ENCODE results near the gene IFNG. TPM values are rescaled to one million over a fixed set of nuclear protein-coding genes. Genes with fewer than 3 reads are reported as not detected.

Gene IFNG
- total RNA-seq, 5 donors from 2014 or later (not counting 1 experiment from before 2014, with no cell fraction given) = 0.53 to 11.8 (median 1.6) TPM

GRCh38 chr12:68158432-68158831 is 1.1 kb downstream of the IFNG start:
- POLR2A ChIA-PET = interaction anchor here (0.9 to 1.1 kb wide), 4 partner anchors 18 to 169 kb away, joined by 3 to 7 read pairs (median 4); no protein-coding TSS in a partner anchor
- peak in 2 of 4 experiments; percentile 43 to 47 for ATAC-seq (replicated peaks in 1 of 4)
- no peak overlapping the region for H3K27ac ChIP-seq (ENCODE audit: low read length)
- H3K9me3 ChIP-seq = no peaks in the 10 kb centered on the region
- peaks cover 0 to 3% of the 10 kb centered on the region in 2 donors for H3K36me3 ChIP-seq (ENCODE audit: control insufficient read depth in 2 of 2, extremely low read depth in 1 of 2, insufficient read depth in 1 of 2, low read length in 1 of 2)
- peak overlapping the region in 1 of 2 donors; percentile 30 for H3K4me3 ChIP-seq (ENCODE audit: control insufficient read depth in 1 of 2, extremely low read depth in 1 of 2, low read length in 1 of 2)
- Mint-ChIP-seq H3K4me3 (peak overlapping the region in 1 of 3 donors; percentile 58), H3K27me3 (no peaks in the 10 kb centered on the region), H3K4me1 (peaks cover 10 to 40% (median 37%) of the 10 kb centered on the region in 3 donors), H3K27ac (no peak overlapping the region), H3K36me3 (peaks cover 5% of the 10 kb centered on the region), H3K9me3 (no peaks in the 10 kb centered on the region)
- H3K27me3 ChIP-seq (replicated peaks in 1 of 2; ENCODE audit: control insufficient read depth in 2 of 2, extremely low read depth in 1 of 2, insufficient read depth in 2 of 2, low read length in 1 of 2) = no peaks in the 10 kb centered on the region
- H3K4me1 ChIP-seq (ENCODE audit: control insufficient read depth in 1 of 2, extremely low read depth in 1 of 2, insufficient read depth in 2 of 2, low read length in 2 of 2) = peaks cover 0 to 4% of the 10 kb centered on the region in 2 experiments
- peak in 6 of 35 experiments; percentile 3 to 72 (median 14) for DNase-seq
- CTCF ChIA-PET = interaction anchor here (0.5 to 3.3 kb wide), 42 partner anchors 10 to 890 kb away, joined by 3 to 41 read pairs (median 4); partner anchors contain the start of gene IFNG-AS1 (in 1 of the 2)
- no CpG with 5 or more reads among the region's 2 CpGs for WGBS (ENCODE audit: insufficient coverage)

GRCh38 chr12:68157380-68157779 is 2.2 kb downstream of the IFNG start:
- Mint-ChIP-seq H3K4me1 (peaks cover 7 to 32% (median 32%) of the 10 kb centered on the region in 3 donors), H3K36me3 (peaks cover 12% of the 10 kb centered on the region), H3K9me3 (no peaks in the 10 kb centered on the region), H3K4me3 (peak overlapping the region in 2 of 3 donors; percentile 6 to 7), H3K27me3 (no peaks in the 10 kb centered on the region), H3K27ac (peak overlapping the region in 1 of 2 donors; percentile 12)
- ChIA-PET POLR2A (interaction anchor here (0.6 to 1.1 kb wide), 3 partner anchors 43 to 585 kb away, joined by 3 to 5 read pairs (median 4); no protein-coding TSS in a partner anchor), CTCF (interaction anchor here (0.8 to 3.3 kb wide), 18 partner anchors 13 to 889 kb away, joined by 3 to 41 read pairs (median 6); no protein-coding TSS in a partner anchor)
- Histone ChIP-seq H3K27ac (ENCODE audit: low read length) (no peak overlapping the region), H3K27me3 (replicated peaks in 1 of 2; ENCODE audit: control insufficient read depth in 2 of 2, extremely low read depth in 1 of 2, insufficient read depth in 2 of 2, low read length in 1 of 2) (no peaks in the 10 kb centered on the region), H3K4me1 (ENCODE audit: control insufficient read depth in 1 of 2, extremely low read depth in 1 of 2, insufficient read depth in 2 of 2, low read length in 2 of 2) (peaks cover 0 to 4% of the 10 kb centered on the region in 2 experiments), H3K36me3 (ENCODE audit: control insufficient read depth in 2 of 2, extremely low read depth in 1 of 2, insufficient read depth in 1 of 2, low read length in 1 of 2) (peaks cover 0 to 3% of the 10 kb centered on the region in 2 donors), H3K4me3 (ENCODE audit: control insufficient read depth in 1 of 2, extremely low read depth in 1 of 2, low read length in 1 of 2) (peak overlapping the region in 1 of 2 donors; percentile 15), H3K9me3 (no peaks in the 10 kb centered on the region)
- DNase-seq (peak in 1 of 35 experiments; percentile 19), ATAC-seq (replicated peaks in 1 of 4) (no peak)
- no CpG with 5 or more reads among the region's 4 CpGs for WGBS (ENCODE audit: insufficient coverage)

GRCh38 chr12:68156636-68157035 is 2.9 kb downstream of the IFNG start:
- peaks cover 0 to 4% of the 10 kb centered on the region in 2 experiments for H3K4me1 ChIP-seq (ENCODE audit: control insufficient read depth in 1 of 2, extremely low read depth in 1 of 2, insufficient read depth in 2 of 2, low read length in 2 of 2)
- peaks cover 0 to 3% of the 10 kb centered on the region in 2 donors for H3K36me3 ChIP-seq (ENCODE audit: control insufficient read depth in 2 of 2, extremely low read depth in 1 of 2, insufficient read depth in 1 of 2, low read length in 1 of 2)
- no peaks in the 10 kb centered on the region for H3K9me3 Mint-ChIP-seq
- ChIA-PET CTCF (interaction anchor here (0.6 to 3.3 kb wide), 10 partner anchors 15 to 789 kb away, joined by 3 to 30 read pairs (median 4); no protein-coding TSS in a partner anchor), POLR2A (interaction anchor here in 1 of 2 donors (0.6 kb wide), 1 partner anchor 30 kb away, joined by 13 read pairs; no protein-coding TSS in a partner anchor)
- H3K4me3 ChIP-seq (ENCODE audit: control insufficient read depth in 1 of 2, extremely low read depth in 1 of 2, low read length in 1 of 2) = no peak overlapping the region
- H3K27me3 Mint-ChIP-seq = no peaks in the 10 kb centered on the region
- DNase-seq (no peak), ATAC-seq (replicated peaks in 1 of 4) (no peak)
- no CpG with 5 or more reads among the region's 1 CpG for WGBS (ENCODE audit: insufficient coverage)
- H3K27ac Mint-ChIP-seq = no peak overlapping the region
- H3K27ac ChIP-seq (ENCODE audit: low read length) = no peak overlapping the region
- peaks cover 12% of the 10 kb centered on the region for H3K36me3 Mint-ChIP-seq
- H3K9me3 ChIP-seq = no peaks in the 10 kb centered on the region
- no peak overlapping the region for H3K4me3 Mint-ChIP-seq
- H3K4me1 Mint-ChIP-seq = peaks cover 7 to 32% (median 32%) of the 10 kb centered on the region in 3 donors
- no peaks in the 10 kb centered on the region for H3K27me3 ChIP-seq (replicated peaks in 1 of 2; ENCODE audit: control insufficient read depth in 2 of 2, extremely low read depth in 1 of 2, insufficient read depth in 2 of 2, low read length in 1 of 2)

GRCh38 chr12:68154779-68155178 is 4.8 kb downstream of the IFNG start:
- Histone ChIP-seq H3K4me1 (ENCODE audit: control insufficient read depth in 1 of 2, extremely low read depth in 1 of 2, insufficient read depth in 2 of 2, low read length in 2 of 2) (peaks cover 0 to under 1% of the 10 kb centered on the region in 2 experiments), H3K9me3 (no peaks in the 10 kb centered on the region), H3K27me3 (replicated peaks in 1 of 2; ENCODE audit: control insufficient read depth in 2 of 2, extremely low read depth in 1 of 2, insufficient read depth in 2 of 2, low read length in 1 of 2) (no peaks in the 10 kb centered on the region), H3K4me3 (ENCODE audit: control insufficient read depth in 1 of 2, extremely low read depth in 1 of 2, low read length in 1 of 2) (no peak overlapping the region), H3K36me3 (ENCODE audit: control insufficient read depth in 2 of 2, extremely low read depth in 1 of 2, insufficient read depth in 1 of 2, low read length in 1 of 2) (peaks cover 0 to 3% of the 10 kb centered on the region in 2 donors), H3K27ac (ENCODE audit: low read length) (no peak overlapping the region)
- POLR2A ChIA-PET = no interaction called here
- Mint-ChIP-seq H3K9me3 (no peaks in the 10 kb centered on the region), H3K4me3 (no peak overlapping the region), H3K27me3 (no peaks in the 10 kb centered on the region), H3K4me1 (peaks cover 7 to 29% (median 26%) of the 10 kb centered on the region in 3 donors), H3K27ac (no peak overlapping the region), H3K36me3 (peaks cover 12% of the 10 kb centered on the region)
- no peak for ATAC-seq (replicated peaks in 1 of 4)
- DNase-seq = no peak
- no CpG with 5 or more reads among the region's 1 CpG for WGBS (ENCODE audit: insufficient coverage)
- CTCF ChIA-PET = interaction anchor here (0.9 to 1.4 kb wide), 2 partner anchors 8 to 799 kb away, joined by 3 to 10 read pairs; no protein-coding TSS in a partner anchor

- DNase-seq (no peak), ATAC-seq (replicated peaks in 1 of 4) (no peak)
- Mint-ChIP-seq H3K9me3 (no peaks in the 10 kb centered on the region), H3K27me3 (no peaks in the 10 kb centered on the region), H3K27ac (no peak overlapping the region), H3K4me3 (no peak overlapping the region), H3K36me3 (peaks cover 7% of the 10 kb centered on the region), H3K4me1 (peaks cover 0 to 7% (median 0%) of the 10 kb centered on the region in 3 donors)
- ChIA-PET CTCF (interaction anchor here in 1 of 2 donors (0.6 to 0.7 kb wide), 2 partner anchors 10 to 27 kb away, joined by 3 read pairs; no protein-coding TSS in a partner anchor), POLR2A (interaction anchor here in 1 of 2 donors (0.7 kb wide), 1 partner anchor 44 kb away, joined by 4 read pairs; no protein-coding TSS in a partner anchor)
- no peak overlapping the region for H3K4me3 ChIP-seq (ENCODE audit: control insufficient read depth in 1 of 2, extremely low read depth in 1 of 2, low read length in 1 of 2)
- H3K36me3 ChIP-seq (ENCODE audit: control insufficient read depth in 2 of 2, extremely low read depth in 1 of 2, insufficient read depth in 1 of 2, low read length in 1 of 2) = no peaks in the 10 kb centered on the region
- 100% methylated on average over 1 of the region's 7 CpGs for WGBS (ENCODE audit: insufficient coverage)
- H3K4me1 ChIP-seq (ENCODE audit: control insufficient read depth in 1 of 2, extremely low read depth in 1 of 2, insufficient read depth in 2 of 2, low read length in 2 of 2) = no peaks in the 10 kb centered on the region
- H3K9me3 ChIP-seq = no peaks in the 10 kb centered on the region
- H3K27me3 ChIP-seq (replicated peaks in 1 of 2; ENCODE audit: control insufficient read depth in 2 of 2, extremely low read depth in 1 of 2, insufficient read depth in 2 of 2, low read length in 1 of 2) = no peaks in the 10 kb centered on the region
- H3K27ac ChIP-seq (ENCODE audit: low read length) = no peak overlapping the region
Measured at GRCh38 chr12:68148261-68148951, 11.1 kb downstream of the IFNG start.

GRCh38 chr12:68140556-68140955 is 19.0 kb downstream of the IFNG start:
- H3K4me3 Mint-ChIP-seq = no peak overlapping the region
- peaks cover 18 to 21% of the 10 kb centered on the region in 2 experiments for H3K4me1 ChIP-seq (ENCODE audit: control insufficient read depth in 1 of 2, extremely low read depth in 1 of 2, insufficient read depth in 2 of 2, low read length in 2 of 2)
- peaks cover 32 to 36% (median 35%) of the 10 kb centered on the region in 3 donors for H3K4me1 Mint-ChIP-seq
- H3K36me3 Mint-ChIP-seq = no peaks in the 10 kb centered on the region
- no peaks in the 10 kb centered on the region for H3K9me3 Mint-ChIP-seq
- H3K27me3 Mint-ChIP-seq = no peaks in the 10 kb centered on the region
- no peaks in the 10 kb centered on the region for H3K36me3 ChIP-seq (ENCODE audit: control insufficient read depth in 2 of 2, extremely low read depth in 1 of 2, insufficient read depth in 1 of 2, low read length in 1 of 2)
- H3K27ac Mint-ChIP-seq = no peak overlapping the region
- ChIA-PET CTCF (no interaction called here), POLR2A (interaction anchor here in 1 of 2 donors (0.6 kb wide), 1 partner anchor 163 kb away, joined by 3 read pairs; no protein-coding TSS in a partner anchor)
- peaks cover 0 to 3% of the 10 kb centered on the region in 2 experiments for H3K27me3 ChIP-seq (replicated peaks in 1 of 2; ENCODE audit: control insufficient read depth in 2 of 2, extremely low read depth in 1 of 2, insufficient read depth in 2 of 2, low read length in 1 of 2)
- H3K4me3 ChIP-seq (ENCODE audit: control insufficient read depth in 1 of 2, extremely low read depth in 1 of 2, low read length in 1 of 2) = no peak overlapping the region
- no peaks in the 10 kb centered on the region for H3K9me3 ChIP-seq
- H3K27ac ChIP-seq (ENCODE audit: low read length) = no peak overlapping the region
- DNase-seq = no peak
- no peak for ATAC-seq (replicated peaks in 1 of 4)
